Sigmoid colon (tissue), 4 donors: ENCODE measurements around the gene DNASE1L3.

ENCODE experiments used
- CTCF ChIP-seq, 4 experiments: fragments of 450-650 bp in 3 of 4; fragments of 200-600 bp in 1 of 4; IDR thresholded peaks; one replicate each; pipeline ENCODE4 v1.5.1; 2016 to 2019; ENCODE audit warnings: antibody characterized with exemption in 4 of 4, mild to moderate bottlenecking in 3 of 4, moderate library complexity in 2 of 4
- EP300 ChIP-seq, 4 donors: sonication (generic); formaldehyde crosslinking; IDR thresholded peaks; one replicate each; pipeline ENCODE4 v1.6.1; 2017; ENCODE audit warnings: antibody characterized with exemption in 4 of 4
- POLR2A ChIP-seq, 2 donors: fragments of 450-650 bp; IDR thresholded peaks; one replicate each; pipeline ENCODE4 v1.6.1; 2016; ENCODE audit warnings: antibody characterized with exemption in 2 of 2, mild to moderate bottlenecking in 2 of 2, moderate library complexity in 2 of 2
- POLR2AphosphoS5 ChIP-seq, 4 donors: sonication (generic); formaldehyde crosslinking; IDR thresholded peaks; one replicate each; pipeline ENCODE4 v1.6.1; 2017; ENCODE audit warnings: antibody characterized with exemption in 4 of 4

DNA sequence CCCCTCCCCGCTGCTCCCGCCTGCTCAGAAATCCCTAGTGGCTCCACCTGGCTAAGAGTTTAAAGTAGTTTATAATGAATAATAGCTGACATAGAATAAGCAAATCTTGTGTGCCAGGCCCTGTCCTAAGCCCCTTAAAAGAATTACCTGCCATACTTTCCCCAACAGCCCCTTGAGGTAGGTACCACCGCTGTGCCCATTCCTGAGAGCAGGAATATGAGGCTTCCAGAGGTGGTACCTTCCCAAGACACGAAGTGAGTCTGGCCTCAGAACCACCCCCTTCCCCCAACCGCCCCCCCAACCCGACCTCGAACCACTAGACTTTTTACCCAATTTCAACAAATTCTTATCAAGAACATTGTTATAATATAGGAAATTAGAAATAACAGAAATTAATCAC is 28.1 kb upstream of the DNASE1L3 start:
- no peak for TF ChIP-seq POLR2A (IDR thresholded peaks at IDR 0.05)
- TF ChIP-seq POLR2AphosphoS5 (IDR thresholded peaks at IDR 0.05), result no peak
- no peak for TF ChIP-seq CTCF (IDR thresholded peaks at IDR 0.05)
- no peak for TF ChIP-seq EP300 (IDR thresholded peaks at IDR 0.05)
